HL-60/S4 treated with phorbol 12-myristate 13-acetate at 8.2 ng/mL for 4 days and 3 days (cell line): Measurements from ENCODE around the gene CALHM3.

Experiments
- in situ Hi-C: fragments of 300-500 bp; cut with MboI; formaldehyde crosslinking; loops from 2 replicates; pipeline ENCODE4 v1.15.0; 2022; ENCODE audit warnings: low sequenced_read_pairs

The CALHM3 gene

GRCh38 chr10:103427866-103428265 lies 51.2 kb downstream of the CALHM3 start:
- in situ Hi-C loops, result loop anchor here (10.0 kb wide), 1 partner anchor 57 kb away; no protein-coding TSS in a partner anchor

- in situ Hi-C loops, result loop anchor here (10.0 kb wide), 1 partner anchor 61 kb away; no protein-coding TSS in a partner anchor
Observed at GRCh38 chr10:103423748-103424147, 55.3 kb downstream of the CALHM3 start.
